Osteoblast (primary cell): ENCODE results near the gene LHX6. TPM values are rescaled to one million over a fixed set of nuclear protein-coding genes. Genes with fewer than 3 reads are reported as not detected.

ENCODE experiments used
- DNase-seq: peaks from one replicate; pipeline ENCODE4 v3.0.0; 2011; ENCODE audit warnings: low spot score, mixed read lengths; ENCODE audit not compliant: insufficient read length; ENCODE audit errors: missing footprints
- H2AFZ ChIP-seq: 2 replicates; pipeline ENCODE4 v1.6.0; 2011; ENCODE audit warnings: mild to moderate bottlenecking, low read length
- H3K27ac ChIP-seq: 2 replicates; pipeline ENCODE4 v1.5.1; 2011; ENCODE audit warnings: mild to moderate bottlenecking, low read depth, low read length, moderate library complexity
- H3K27me3 ChIP-seq: 2 replicates; pipeline ENCODE4 v1.6.0; 2012; ENCODE audit warnings: mild to moderate bottlenecking, control low read depth, inconsistent platforms, low read length, moderate library complexity; ENCODE audit not compliant: insufficient read depth
- H3K36me3 ChIP-seq: 2 replicates; pipeline ENCODE4 v1.5.1; 2011; ENCODE audit warnings: mild to moderate bottlenecking, low read length, control low read depth, moderate library complexity; ENCODE audit not compliant: insufficient read depth
- H3K4me1 ChIP-seq: 2 replicates; pipeline ENCODE4 v1.5.1; 2011; ENCODE audit warnings: mild to moderate bottlenecking, low read length, control low read depth, moderate library complexity; ENCODE audit not compliant: insufficient read depth
- H3K4me2 ChIP-seq: 2 replicates; pipeline ENCODE4 v1.6.0; 2011; ENCODE audit warnings: mild to moderate bottlenecking, low read length; ENCODE audit not compliant: insufficient read depth
- H3K4me3 ChIP-seq: fragments of 200-600 bp; sonication (generic); 3 replicates; pipeline ENCODE4 v1.5.1; 2012; ENCODE audit warnings: mild to moderate bottlenecking, low read length, inconsistent platforms; ENCODE audit not compliant: insufficient read depth
- H3K79me2 ChIP-seq: 2 replicates; pipeline ENCODE4 v1.6.0; 2012; ENCODE audit warnings: mild to moderate bottlenecking, low read length, control low read depth, inconsistent platforms; ENCODE audit not compliant: insufficient read depth
- H3K9me3 ChIP-seq: 2 replicates; pipeline ENCODE4 v1.5.1; 2011; ENCODE audit warnings: low read depth, low read length, control low read depth
- H4K20me1 ChIP-seq: 2 replicates; pipeline ENCODE4 v1.6.0; 2012; ENCODE audit warnings: mild to moderate bottlenecking, low read length, control low read depth; ENCODE audit not compliant: insufficient read depth
- CTCF ChIP-seq: IDR thresholded peaks from 2 replicates; pipeline ENCODE4 v1.5.1; 2011; ENCODE audit warnings: mild to moderate bottlenecking, low read depth, low read length, moderate library complexity; ENCODE audit errors: extremely low read depth
- total RNA-seq: library from RNA; depleted of rRNA; stranded (reverse); fragments of >200 nt; gene quantifications from 2 replicates; pipeline ENCODE4 v1.2.3, GENCODE V29; 2012

The LHX6 gene
- total RNA-seq, 1 donor: not detected

- peaks cover 97% of the 10 kb centered on the region for H3K27me3 ChIP-seq
These were observed 11.8 kb downstream of the LHX6 start for GRCh38 chr9:122216798-122217418.

GRCh38 chr9:122216138-122216797, 12.5 kb downstream of the LHX6 start:
- Histone ChIP-seq H3K4me2 (no peak overlapping the region), H2AFZ (no peak overlapping the region), H3K9me3 (no peaks in the 10 kb centered on the region), H3K4me1 (peaks cover 11% of the 10 kb centered on the region), H3K27me3 (peaks cover 97% of the 10 kb centered on the region), H3K36me3 (no peaks in the 10 kb centered on the region), H3K27ac (no peak overlapping the region), H3K4me3 (no peak overlapping the region), H4K20me1 (no peaks in the 10 kb centered on the region), H3K79me2 (no peaks in the 10 kb centered on the region)
- peak; percentile 70 for DNase-seq
- TF ChIP-seq CTCF: no peak

More at GRCh38 chr9:122216798-122217418, 11.8 kb downstream of the LHX6 start:
- TF ChIP-seq CTCF: no peak
- Histone ChIP-seq H4K20me1 (no peaks in the 10 kb centered on the region), H3K4me1 (peaks cover 11% of the 10 kb centered on the region), H3K79me2 (no peaks in the 10 kb centered on the region), H3K4me2 (no peak overlapping the region), H2AFZ (no peak overlapping the region), H3K36me3 (no peaks in the 10 kb centered on the region), H3K27ac (no peak overlapping the region), H3K4me3 (no peak overlapping the region), H3K9me3 (no peaks in the 10 kb centered on the region)
- peak; percentile 62 for DNase-seq

- no peaks in the 10 kb centered on the region for H3K36me3 ChIP-seq
- no peaks in the 10 kb centered on the region for H3K79me2 ChIP-seq
- no peaks in the 10 kb centered on the region for H4K20me1 ChIP-seq
- no peak overlapping the region for H3K4me2 ChIP-seq
- H3K27me3 ChIP-seq: peaks cover 95% of the 10 kb centered on the region
- no peak overlapping the region for H3K27ac ChIP-seq
- H3K4me3 ChIP-seq: no peak overlapping the region
- H2AFZ ChIP-seq: no peak overlapping the region
- no peaks in the 10 kb centered on the region for H3K9me3 ChIP-seq
- TF ChIP-seq CTCF: no peak
- no peak for DNase-seq
- peaks cover 11% of the 10 kb centered on the region for H3K4me1 ChIP-seq
These were observed 13.1 kb downstream of the LHX6 start for GRCh38 chr9:122215663-122216062.

- Histone ChIP-seq H3K4me1 (peaks cover 11% of the 10 kb centered on the region), H3K27me3 (peaks cover 84% of the 10 kb centered on the region), H2AFZ (no peak overlapping the region), H3K4me3 (no peak overlapping the region), H4K20me1 (no peaks in the 10 kb centered on the region), H3K79me2 (no peaks in the 10 kb centered on the region), H3K9me3 (no peaks in the 10 kb centered on the region), H3K27ac (no peak overlapping the region), H3K36me3 (no peaks in the 10 kb centered on the region), H3K4me2 (peak overlapping the region; percentile 13)
- TF ChIP-seq CTCF: no peak
- peak; percentile 44 for DNase-seq
These were observed 14.2 kb downstream of the LHX6 start for GRCh38 chr9:122214507-122214906.
